Activated naive CD4-positive, alpha-beta T cell treated with anti-CD3 and anti-CD28 coated beads, Interleukin-2, amount 50 U/mL, for 24 hours (primary cell): Measurements from ENCODE around the gene SAMD4A.

Experiments
- H3K27ac Mint-ChIP-seq: one replicate; pipeline ENCODE4 v1.8.0; 2021; ENCODE audit warnings: mild to moderate bottlenecking, mixed read lengths
- H3K27me3 Mint-ChIP-seq: one replicate; pipeline ENCODE4 v1.8.0; 2021; ENCODE audit warnings: mixed read lengths
- H3K36me3 Mint-ChIP-seq: one replicate; pipeline ENCODE4 v1.8.0; 2021; ENCODE audit warnings: mixed read lengths
- H3K4me1 Mint-ChIP-seq: one replicate; pipeline ENCODE4 v1.8.0; 2021; ENCODE audit warnings: mixed read lengths
- H3K4me3 Mint-ChIP-seq: one replicate; pipeline ENCODE4 v1.8.0; 2021; ENCODE audit warnings: mild to moderate bottlenecking, mixed read lengths
- H3K9me3 Mint-ChIP-seq: one replicate; pipeline ENCODE4 v1.8.0; 2021; ENCODE audit warnings: mixed read lengths

The SAMD4A gene

GRCh38 chr14:54761835-54762234, 194.9 kb downstream of the SAMD4A start:
- no peaks in the 10 kb centered on the region for H3K36me3 Mint-ChIP-seq
- H3K27ac Mint-ChIP-seq: no peak overlapping the region
- no peaks in the 10 kb centered on the region for H3K9me3 Mint-ChIP-seq
- H3K27me3 Mint-ChIP-seq: no peaks in the 10 kb centered on the region
- H3K4me1 Mint-ChIP-seq: peaks cover 5% of the 10 kb centered on the region
- H3K4me3 Mint-ChIP-seq: no peak overlapping the region

- Mint-ChIP-seq H3K27ac (no peak overlapping the region), H3K4me3 (no peak overlapping the region), H3K36me3 (no peaks in the 10 kb centered on the region), H3K27me3 (no peaks in the 10 kb centered on the region), H3K9me3 (no peaks in the 10 kb centered on the region), H3K4me1 (peaks cover under 1% of the 10 kb centered on the region)
Measured at GRCh38 chr14:54762296-54762695, 195.4 kb downstream of the SAMD4A start.

DNA sequence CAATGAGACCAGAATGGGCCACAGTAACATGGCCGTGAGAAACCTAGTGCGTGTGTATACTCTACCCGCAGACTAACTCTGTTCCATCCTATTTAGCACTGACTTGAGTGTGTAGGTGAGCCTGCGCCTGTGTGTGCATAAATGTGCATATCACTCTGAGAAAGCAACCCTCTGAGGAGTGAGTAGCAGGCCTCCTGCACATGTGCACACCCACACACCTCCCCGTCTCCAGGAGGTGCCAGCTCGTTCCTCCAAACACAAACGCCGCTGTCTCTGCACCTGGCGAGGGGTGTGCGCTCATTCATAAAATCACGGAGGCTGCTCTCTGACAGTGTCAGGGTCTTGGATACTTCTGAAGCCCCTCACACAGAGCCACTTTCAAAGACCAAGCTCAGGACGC, 196.8 kb downstream of the SAMD4A start:
- Mint-ChIP-seq H3K27ac (no peak overlapping the region), H3K4me1 (no peaks in the 10 kb centered on the region)

DNA sequence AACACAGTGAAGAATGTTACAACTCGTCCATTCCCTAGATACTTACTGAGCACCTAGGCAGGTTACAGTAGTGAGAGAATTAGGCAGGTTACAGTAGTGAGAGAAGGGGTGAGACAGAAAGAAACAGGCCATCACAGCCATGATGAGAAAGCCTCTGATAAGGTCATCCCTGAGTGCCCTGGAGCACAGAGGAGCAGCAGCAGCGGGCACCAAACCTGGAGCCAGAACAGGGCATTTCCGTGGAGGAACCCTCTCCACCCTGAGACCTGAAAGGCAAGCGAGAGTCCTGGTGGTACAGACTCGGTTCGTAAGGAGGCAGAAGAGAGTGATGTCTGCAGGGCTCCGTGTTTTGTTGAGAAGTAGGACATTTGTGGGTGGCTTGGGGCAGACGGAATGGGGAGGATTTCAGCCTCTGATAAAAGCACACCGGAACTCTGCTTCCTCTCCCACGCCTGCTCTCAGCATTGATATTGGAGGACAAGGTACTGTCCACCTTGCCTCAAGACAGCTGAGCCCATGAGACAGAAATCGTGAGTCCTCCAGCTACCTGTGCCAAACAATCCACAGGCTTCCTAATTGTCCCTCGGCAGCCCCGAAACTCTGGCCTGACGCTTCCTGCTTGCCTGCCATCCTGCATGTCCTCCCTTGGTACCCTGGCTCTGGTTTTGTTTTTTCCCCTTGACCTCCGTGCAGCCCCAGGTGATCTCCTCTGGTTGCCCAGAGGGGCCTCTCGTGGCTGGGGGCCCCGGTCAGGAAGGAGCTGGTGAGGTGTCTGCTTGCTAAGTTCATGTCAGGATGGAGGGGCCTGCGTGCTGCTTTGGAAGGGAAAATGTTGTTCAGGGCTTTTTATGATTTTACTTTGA, 199.6 kb downstream of the SAMD4A start:
- H3K27me3 Mint-ChIP-seq: peaks cover 2% of the 10 kb centered on the region
- H3K36me3 Mint-ChIP-seq: no peaks in the 10 kb centered on the region
- H3K4me1 Mint-ChIP-seq: no peaks in the 10 kb centered on the region
- no peak overlapping the region for H3K4me3 Mint-ChIP-seq
- no peaks in the 10 kb centered on the region for H3K9me3 Mint-ChIP-seq
- H3K27ac Mint-ChIP-seq: peak overlapping the region; percentile 23

More for the DNA sequence above, 196.8 kb downstream of the SAMD4A start:
- Mint-ChIP-seq H3K36me3 (no peaks in the 10 kb centered on the region), H3K9me3 (no peaks in the 10 kb centered on the region), H3K4me3 (no peak overlapping the region), H3K27me3 (no peaks in the 10 kb centered on the region)

- Mint-ChIP-seq H3K27ac (peak overlapping the region; percentile 23), H3K27me3 (peaks cover 2% of the 10 kb centered on the region), H3K9me3 (no peaks in the 10 kb centered on the region), H3K4me3 (no peak overlapping the region), H3K36me3 (no peaks in the 10 kb centered on the region), H3K4me1 (peaks cover under 1% of the 10 kb centered on the region)
Measured at GRCh38 chr14:54767139-54767431, 200.2 kb downstream of the SAMD4A start.

DNA sequence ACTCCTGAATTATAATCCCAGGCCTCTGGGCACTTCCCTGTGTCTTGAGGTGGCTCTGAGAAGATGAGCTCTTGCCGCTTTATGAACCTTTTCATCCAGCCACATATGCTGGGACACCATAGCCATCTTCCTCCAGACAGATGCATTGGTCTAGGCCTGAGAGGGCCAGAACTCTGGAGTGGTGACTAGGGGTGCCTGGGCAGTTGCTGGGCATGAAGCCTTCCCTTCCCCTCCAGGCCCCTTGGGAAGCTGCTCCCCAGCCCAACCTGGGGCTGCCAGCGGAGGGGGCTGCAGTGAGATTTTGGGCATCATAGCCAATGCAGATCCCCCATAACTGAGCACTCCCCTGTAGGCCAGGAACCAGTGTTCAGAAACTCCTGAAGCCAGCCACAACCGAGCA, 200.5 kb downstream of the SAMD4A start:
- H3K27ac Mint-ChIP-seq: no peak overlapping the region
- no peak overlapping the region for H3K4me3 Mint-ChIP-seq
- H3K27me3 Mint-ChIP-seq: peaks cover 2% of the 10 kb centered on the region
- no peaks in the 10 kb centered on the region for H3K36me3 Mint-ChIP-seq
- H3K4me1 Mint-ChIP-seq: peaks cover 4% of the 10 kb centered on the region
- no peaks in the 10 kb centered on the region for H3K9me3 Mint-ChIP-seq

DNA sequence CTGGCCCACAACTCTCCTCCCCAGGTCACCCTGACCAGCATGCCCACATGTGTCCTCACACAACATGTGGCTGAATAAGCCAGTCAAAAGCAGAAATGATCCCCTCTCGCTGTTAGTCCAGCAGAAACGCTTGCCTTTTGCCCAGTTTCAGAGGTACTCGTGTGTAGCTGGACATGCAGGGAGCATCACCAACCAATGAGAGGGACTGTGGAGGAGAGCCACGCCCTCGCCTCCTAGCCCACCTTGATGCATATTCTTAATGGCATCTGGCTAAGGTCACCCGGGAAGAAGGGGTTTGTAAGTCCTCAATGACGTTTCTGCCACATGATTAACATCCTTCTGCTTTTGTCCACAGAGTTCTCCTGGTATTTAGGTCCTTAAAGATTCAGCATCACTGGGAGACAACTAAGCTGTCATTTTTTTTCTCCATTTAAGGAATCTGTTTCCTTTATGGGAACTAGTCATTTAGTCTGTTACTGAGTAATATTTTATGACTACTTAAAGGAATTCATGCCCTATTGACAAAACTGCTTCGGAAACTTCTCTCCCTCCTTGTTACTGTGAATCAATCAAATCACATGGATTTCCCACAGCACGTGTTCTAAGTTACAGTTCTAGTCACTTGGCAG, 201.7 kb downstream of the SAMD4A start:
- Mint-ChIP-seq H3K9me3 (no peaks in the 10 kb centered on the region), H3K27ac (no peak overlapping the region), H3K4me3 (no peak overlapping the region), H3K27me3 (peaks cover 2% of the 10 kb centered on the region), H3K4me1 (peaks cover 15% of the 10 kb centered on the region), H3K36me3 (no peaks in the 10 kb centered on the region)

DNA sequence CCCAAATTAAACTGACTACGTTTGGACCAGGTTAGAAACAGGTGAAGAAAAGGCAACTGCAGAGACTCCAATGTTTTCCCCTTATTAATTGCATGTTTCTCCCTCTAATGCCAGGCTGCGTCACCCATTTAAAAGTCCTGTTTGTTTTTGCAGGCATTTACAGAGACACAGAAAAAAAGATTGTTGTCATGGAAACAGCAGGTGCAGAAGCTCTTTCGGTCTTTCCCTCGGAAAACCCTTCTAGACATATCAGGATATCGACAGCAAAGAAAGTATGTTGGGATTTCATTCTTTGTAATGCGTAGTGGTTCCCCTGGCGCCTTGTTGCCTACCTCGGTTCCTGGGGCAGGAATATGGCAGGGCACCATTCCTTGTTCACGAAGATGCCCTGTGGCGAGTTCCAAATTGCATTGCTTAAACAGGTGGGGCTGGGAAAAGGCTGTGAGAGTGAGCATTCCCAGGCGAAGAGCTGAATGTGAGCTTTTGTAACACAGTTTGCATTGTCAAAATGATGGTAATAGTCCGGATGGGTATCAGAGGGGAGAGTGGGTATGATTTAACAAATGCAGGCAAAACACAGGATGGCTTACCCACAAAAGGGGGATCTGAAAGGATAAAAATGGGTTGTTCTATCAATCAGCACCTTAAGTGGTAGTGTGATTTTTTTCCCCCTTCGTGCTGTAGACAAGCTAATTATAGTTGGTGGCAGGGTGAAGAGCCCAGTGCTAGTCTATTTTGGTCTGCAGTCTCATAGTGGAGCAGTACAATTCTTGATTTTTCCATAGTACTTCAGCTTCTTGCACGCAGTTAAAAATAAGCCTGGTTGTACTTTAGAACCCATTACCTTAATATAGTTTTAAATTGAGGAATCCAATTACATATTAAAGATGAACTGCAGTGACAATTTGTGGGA, 203.3 kb downstream of the SAMD4A start:
- H3K27me3 Mint-ChIP-seq: peaks cover 4% of the 10 kb centered on the region
- peaks cover 22% of the 10 kb centered on the region for H3K4me1 Mint-ChIP-seq
- H3K36me3 Mint-ChIP-seq: no peaks in the 10 kb centered on the region
- H3K9me3 Mint-ChIP-seq: no peaks in the 10 kb centered on the region
- no peak overlapping the region for H3K4me3 Mint-ChIP-seq
- no peak overlapping the region for H3K27ac Mint-ChIP-seq

- no peak overlapping the region for H3K27ac Mint-ChIP-seq
- no peaks in the 10 kb centered on the region for H3K36me3 Mint-ChIP-seq
- peaks cover 4% of the 10 kb centered on the region for H3K27me3 Mint-ChIP-seq
- H3K4me3 Mint-ChIP-seq: no peak overlapping the region
- peaks cover 28% of the 10 kb centered on the region for H3K4me1 Mint-ChIP-seq
- H3K9me3 Mint-ChIP-seq: no peaks in the 10 kb centered on the region
Measured at GRCh38 chr14:54771411-54772027, 204.6 kb downstream of the SAMD4A start.

- Mint-ChIP-seq H3K9me3 (no peaks in the 10 kb centered on the region), H3K36me3 (no peaks in the 10 kb centered on the region), H3K4me3 (no peak overlapping the region), H3K27ac (no peak overlapping the region), H3K4me1 (peaks cover 37% of the 10 kb centered on the region), H3K27me3 (peaks cover 4% of the 10 kb centered on the region)
Measured at GRCh38 chr14:54772451-54772881, 205.5 kb downstream of the SAMD4A start.

DNA sequence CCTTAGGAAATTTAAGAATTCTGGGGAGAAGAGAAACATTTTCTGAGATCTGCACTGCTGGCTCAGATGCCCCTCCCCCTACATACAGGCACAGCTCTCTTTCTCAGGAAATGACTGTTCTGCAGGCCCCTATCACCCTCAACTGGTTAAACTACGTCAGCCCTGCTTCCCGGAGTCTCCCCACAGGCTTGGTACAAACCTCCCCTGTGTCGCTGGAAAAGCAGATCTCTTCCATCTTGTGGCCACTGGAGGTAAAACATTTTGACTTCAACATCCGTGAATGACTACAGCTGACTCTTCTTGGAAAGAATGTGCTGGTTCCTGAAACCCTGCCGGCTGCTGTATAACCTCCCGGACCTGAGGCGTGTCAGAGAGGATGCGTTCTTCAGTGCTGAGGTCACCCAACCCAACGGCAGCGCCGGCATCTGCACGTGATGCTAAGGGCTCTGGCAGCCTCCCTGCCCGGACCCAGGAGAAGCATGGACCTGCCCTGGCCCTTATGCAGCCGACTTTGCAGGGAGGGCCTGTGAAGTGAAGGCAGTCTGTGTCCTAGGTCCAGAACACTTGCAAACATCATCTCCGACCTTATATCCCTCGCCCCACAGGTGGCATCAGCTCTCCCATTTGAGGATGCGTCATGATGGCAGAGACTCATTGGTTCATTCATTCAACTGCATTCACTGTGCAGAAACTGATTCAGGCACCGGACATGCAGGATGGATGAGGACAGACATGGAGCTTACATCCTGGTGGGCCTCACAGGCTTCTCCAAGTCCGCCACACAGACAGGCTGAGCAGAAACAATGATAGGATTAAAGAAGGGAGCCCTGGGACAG, 206.5 kb downstream of the SAMD4A start:
- Mint-ChIP-seq H3K9me3 (no peaks in the 10 kb centered on the region), H3K4me1 (peaks cover 37% of the 10 kb centered on the region), H3K27me3 (peaks cover 4% of the 10 kb centered on the region), H3K4me3 (peak overlapping the region; percentile 68), H3K27ac (peak overlapping the region; percentile 81), H3K36me3 (no peaks in the 10 kb centered on the region)

DNA sequence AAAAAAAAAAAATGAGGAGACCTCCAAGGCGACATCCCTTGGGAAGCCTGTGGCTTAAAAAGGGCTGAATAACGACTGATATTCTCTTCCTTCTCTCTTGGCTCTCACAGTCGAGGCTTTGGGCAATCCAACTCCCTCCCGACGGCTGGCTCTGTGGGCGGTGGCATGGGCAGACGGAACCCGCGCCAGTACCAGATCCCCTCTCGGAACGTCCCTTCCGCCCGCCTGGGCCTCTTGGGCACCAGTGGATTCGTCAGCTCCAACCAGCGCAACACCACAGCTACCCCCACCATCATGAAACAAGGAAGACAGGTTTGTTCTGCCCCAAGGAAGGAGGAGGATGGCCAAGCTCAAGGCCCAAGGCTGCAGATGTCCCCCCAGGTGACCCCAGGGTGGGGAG, 207.9 kb downstream of the SAMD4A start:
- peaks cover 2% of the 10 kb centered on the region for H3K27me3 Mint-ChIP-seq
- H3K36me3 Mint-ChIP-seq: no peaks in the 10 kb centered on the region
- H3K9me3 Mint-ChIP-seq: no peaks in the 10 kb centered on the region
- no peak overlapping the region for H3K27ac Mint-ChIP-seq
- no peak overlapping the region for H3K4me3 Mint-ChIP-seq
- peaks cover 37% of the 10 kb centered on the region for H3K4me1 Mint-ChIP-seq

- Mint-ChIP-seq H3K4me1 (peaks cover 37% of the 10 kb centered on the region), H3K4me3 (no peak overlapping the region), H3K27me3 (peaks cover 2% of the 10 kb centered on the region), H3K36me3 (no peaks in the 10 kb centered on the region), H3K27ac (no peak overlapping the region), H3K9me3 (no peaks in the 10 kb centered on the region)
Measured at GRCh38 chr14:54775486-54776140, 208.7 kb downstream of the SAMD4A start.

GRCh38 chr14:54776361-54777001, 209.6 kb downstream of the SAMD4A start:
- Mint-ChIP-seq H3K36me3 (no peaks in the 10 kb centered on the region), H3K4me1 (peaks cover 37% of the 10 kb centered on the region), H3K9me3 (no peaks in the 10 kb centered on the region), H3K27ac (peak overlapping the region; percentile 56), H3K27me3 (peaks cover 2% of the 10 kb centered on the region), H3K4me3 (peak overlapping the region; percentile 41)
